HEK293 (cell line): ENCODE results near the gene RRP15.

Experiments
- CTCF ChIA-PET: fragments of 350-600 bp; formaldehyde crosslinking; extraction: SDS; loops from one replicate; lab custom pipeline; 2021; ENCODE audit warnings: antibody characterized with exemption; lab: Yijun Ruan, JAX
- POLR2A ChIA-PET: fragments of 300-600 bp; formaldehyde crosslinking; extraction: SDS; loops from one replicate; lab custom pipeline; 2020; ENCODE audit warnings: antibody characterized with exemption, inconsistent platforms; lab: Yijun Ruan, JAX
- H3K27ac ChIP-seq: fragments of 200-500 bp; sonication (Bioruptor generic); 2 replicates; pipeline ENCODE4 v1.5.1; 2014; ENCODE audit warnings: low read depth, low read length, control low read depth, inconsistent platforms; ENCODE audit errors: extremely low read depth
- H3K36me3 ChIP-seq, 2 experiments: fragments of 200-500 bp in 1 of 2; sonication (Bioruptor generic) in 1 of 2; 1 replicate in 1 of 2; 2 replicates in 1 of 2; pipeline ENCODE4 v1.5.1; 2014 to 2017; ENCODE audit warnings: inconsistent platforms in 2 of 2, low read length in 2 of 2; ENCODE audit not compliant: control insufficient read depth in 2 of 2, insufficient read depth in 1 of 2
- H3K4me1 ChIP-seq: fragments of 200-500 bp; sonication (Bioruptor generic); 2 replicates; pipeline ENCODE4 v1.5.1; 2014; ENCODE audit warnings: mild to moderate bottlenecking, low read length, inconsistent platforms; ENCODE audit not compliant: control insufficient read depth, insufficient read depth
- H3K4me3 ChIP-seq: 2 replicates; pipeline ENCODE4 v1.5.1; 2011; ENCODE audit warnings: low read depth, mild to moderate bottlenecking, control low read depth, low read length, moderate library complexity
- H3K9me3 ChIP-seq: fragments of 200-500 bp; sonication (Bioruptor generic); 2 replicates; pipeline ENCODE4 v1.5.1; 2014; ENCODE audit warnings: low read depth, low read length, inconsistent platforms; ENCODE audit not compliant: control insufficient read depth, insufficient read depth
- GLIS2 ChIP-seq: fragments of 450-650 bp; formaldehyde crosslinking; IDR thresholded peaks from 2 replicates; pipeline ENCODE4 v1.5.1; 2016; ENCODE audit warnings: missing biosample characterization, missing genetic modification characterization
- HOXA7 ChIP-seq: sonication (generic); formaldehyde crosslinking; IDR thresholded peaks from 2 replicates; pipeline ENCODE4 v1.8.1; 2022; ENCODE audit warnings: missing genetic modification reagents, borderline replicate concordance
- KLF16 ChIP-seq: fragments of 450-650 bp; formaldehyde crosslinking; IDR thresholded peaks from 2 replicates; pipeline ENCODE4 v1.5.1; 2017; ENCODE audit warnings: missing biosample characterization, missing genetic modification characterization
- MYNN ChIP-seq: fragments of 450-650 bp; formaldehyde crosslinking; IDR thresholded peaks from 2 replicates; pipeline ENCODE4 v1.5.1; 2016; ENCODE audit warnings: missing biosample characterization, missing genetic modification characterization, borderline replicate concordance
- SCRT2 ChIP-seq: fragments of 450-650 bp; formaldehyde crosslinking; IDR thresholded peaks from 2 replicates; pipeline ENCODE4 v1.5.1; 2016; ENCODE audit warnings: missing biosample characterization, missing genetic modification characterization
- TCF7L2 ChIP-seq: IDR thresholded peaks from 2 replicates; pipeline ENCODE4 v1.6.1; 2011; ENCODE audit warnings: low read depth, mild to moderate bottlenecking, inconsistent platforms, low read length, moderate library complexity, borderline replicate concordance
- ZBTB20 ChIP-seq: fragments of 450-650 bp; formaldehyde crosslinking; IDR thresholded peaks from 2 replicates; pipeline ENCODE4 v1.5.1; 2016; ENCODE audit warnings: missing biosample characterization, missing genetic modification characterization
- ZBTB26 ChIP-seq: fragments of 450-650 bp; formaldehyde crosslinking; optimal IDR thresholded peaks from 2 replicates; pipeline ENCODE3; 2016; ENCODE audit warnings: missing biosample characterization, mild to moderate bottlenecking, missing genetic modification characterization
- ZNF10 ChIP-seq: fragments of 450-650 bp; formaldehyde crosslinking; IDR thresholded peaks from 2 replicates; pipeline ENCODE4 v1.5.1; 2017; ENCODE audit warnings: missing biosample characterization, missing genetic modification characterization
- ZNF155 ChIP-seq: fragments of 450-650 bp; formaldehyde crosslinking; IDR thresholded peaks from 2 replicates; pipeline ENCODE4 v1.5.1; 2016; ENCODE audit warnings: missing biosample characterization, missing genetic modification characterization
- ZNF19 ChIP-seq: fragments of 450-650 bp; formaldehyde crosslinking; IDR thresholded peaks from 2 replicates; pipeline ENCODE4; 2016; ENCODE audit warnings: missing biosample characterization, missing genetic modification characterization, low read depth
- ZNF211 ChIP-seq: fragments of 450-650 bp; formaldehyde crosslinking; IDR thresholded peaks from 2 replicates; pipeline ENCODE4 v1.5.1; 2016; ENCODE audit warnings: low read depth, missing biosample characterization, missing genetic modification characterization
- ZNF292 ChIP-seq: fragments of 450-650 bp; formaldehyde crosslinking; IDR thresholded peaks from 2 replicates; pipeline ENCODE4 v1.5.1; 2016; ENCODE audit warnings: low read depth, missing biosample characterization, missing genetic modification characterization, borderline replicate concordance
- ZNF302 ChIP-seq: fragments of 450-650 bp; formaldehyde crosslinking; IDR thresholded peaks from 2 replicates; pipeline ENCODE4 v1.5.1; 2016; ENCODE audit warnings: missing biosample characterization, missing genetic modification characterization, low read depth
- ZNF311 ChIP-seq: fragments of 450-650 bp; formaldehyde crosslinking; IDR thresholded peaks from 2 replicates; pipeline ENCODE4 v1.5.1; 2017; ENCODE audit warnings: missing biosample characterization, missing genetic modification characterization, borderline replicate concordance
- ZNF544 ChIP-seq: fragments of 450-650 bp; formaldehyde crosslinking; IDR thresholded peaks from 2 replicates; pipeline ENCODE4 v1.5.0; 2017; ENCODE audit warnings: missing biosample characterization, missing genetic modification characterization
- ZNF580 ChIP-seq: fragments of 450-650 bp; formaldehyde crosslinking; IDR thresholded peaks from 2 replicates; pipeline ENCODE4 v1.5.1; 2016; ENCODE audit warnings: missing biosample characterization, missing genetic modification characterization
- ZNF585B ChIP-seq: fragments of 450-650 bp; formaldehyde crosslinking; IDR thresholded peaks from 2 replicates; pipeline ENCODE4 v1.5.1; 2016; ENCODE audit warnings: missing biosample characterization, missing genetic modification characterization
- ZNF837 ChIP-seq: fragments of 450-650 bp; formaldehyde crosslinking; IDR thresholded peaks from 2 replicates; pipeline ENCODE4 v1.5.1; 2016; ENCODE audit warnings: missing biosample characterization, missing genetic modification characterization
- TF ChIP-seq, protein P1 (sequence below): fragments of 450-650 bp; formaldehyde crosslinking; IDR thresholded peaks from 2 replicates; pipeline ENCODE4 v1.5.1; 2016; ENCODE audit warnings: missing biosample characterization, missing genetic modification characterization
- TF ChIP-seq, protein P2 (sequence below): fragments of 450-650 bp; formaldehyde crosslinking; conservative IDR thresholded peaks from 2 replicates; pipeline ENCODE4 v1.5.1; 2016; ENCODE audit warnings: low read depth, missing biosample characterization, missing genetic modification characterization

Gene RRP15

DNA sequence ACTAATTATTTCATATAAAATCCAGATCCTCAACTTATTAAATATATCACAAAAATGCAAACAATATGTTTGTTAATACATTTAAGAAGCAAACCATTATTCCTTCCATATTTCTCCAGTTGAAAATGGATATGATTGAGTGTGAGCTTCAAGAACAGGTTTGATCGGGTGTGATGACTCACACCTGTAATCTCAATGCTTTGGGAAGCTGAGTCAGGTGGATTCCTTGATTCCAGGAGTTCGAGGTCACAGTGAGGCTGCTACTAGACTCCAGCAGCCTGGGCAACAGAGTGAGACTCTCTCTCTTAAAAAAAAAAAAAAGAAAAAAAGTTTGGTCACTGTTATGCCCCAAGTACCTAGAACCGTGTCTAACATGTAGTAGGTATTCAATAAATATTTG, 42.9 kb upstream of the RRP15 start:
- TF ChIP-seq ZNF211 (tag by site-specific recombination) (no peak), ZNF544 (no peak), ZNF19 (tag by site-specific recombination) (no peak), MYNN (tag by site-specific recombination) (no peak), TCF7L2 (no peak), ZNF580 (tag by site-specific recombination) (no peak), ZNF311 (no peak)
- TF ChIP-seq, protein P1, sequence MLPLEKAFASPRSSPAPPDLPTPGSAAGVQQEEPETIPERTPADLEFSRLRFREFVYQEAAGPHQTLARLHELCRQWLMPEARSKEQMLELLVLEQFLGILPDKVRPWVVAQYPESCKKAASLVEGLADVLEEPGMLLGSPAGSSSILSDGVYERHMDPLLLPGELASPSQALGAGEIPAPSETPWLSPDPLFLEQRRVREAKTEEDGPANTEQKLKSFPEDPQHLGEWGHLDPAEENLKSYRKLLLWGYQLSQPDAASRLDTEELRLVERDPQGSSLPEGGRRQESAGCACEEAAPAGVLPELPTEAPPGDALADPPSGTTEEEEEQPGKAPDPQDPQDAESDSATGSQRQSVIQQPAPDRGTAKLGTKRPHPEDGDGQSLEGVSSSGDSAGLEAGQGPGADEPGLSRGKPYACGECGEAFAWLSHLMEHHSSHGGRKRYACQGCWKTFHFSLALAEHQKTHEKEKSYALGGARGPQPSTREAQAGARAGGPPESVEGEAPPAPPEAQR (tag by site-specific recombination): no peak
- TF ChIP-seq, all 188 proteins: peak for 0
- Histone ChIP-seq H3K4me1 (no peaks in the 10 kb centered on the region), H3K27ac (no peak overlapping the region), H3K4me3 (no peak overlapping the region), H3K9me3 (no peaks in the 10 kb centered on the region), H3K36me3 (no peaks in the 10 kb centered on the region)
- ChIA-PET POLR2A (no interaction called here), CTCF (no interaction called here)

DNA sequence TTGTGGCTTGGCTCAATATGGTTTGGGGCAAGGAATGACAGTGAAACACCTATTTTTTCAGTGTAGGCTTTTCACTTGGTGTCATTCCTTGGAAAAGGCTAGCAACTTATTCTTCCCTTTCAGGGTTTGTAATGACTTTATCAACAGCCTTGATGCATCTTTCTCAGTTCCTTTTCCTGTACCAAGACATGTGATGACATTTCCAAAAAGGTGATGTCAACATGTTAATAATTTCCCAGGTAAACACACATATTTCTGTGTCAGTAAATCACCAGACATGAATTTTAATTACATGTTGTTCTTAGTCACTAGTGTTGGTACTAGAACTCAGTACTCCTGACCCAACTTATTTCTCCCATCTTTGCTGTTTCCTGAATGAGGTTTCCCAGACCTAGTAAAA, 37.8 kb upstream of the RRP15 start:
- H3K4me3 ChIP-seq: no peak overlapping the region
- ChIA-PET CTCF (no interaction called here), POLR2A (no interaction called here)
- no peak overlapping the region for H3K27ac ChIP-seq
- no peaks in the 10 kb centered on the region for H3K9me3 ChIP-seq
- H3K4me1 ChIP-seq: no peaks in the 10 kb centered on the region
- TF ChIP-seq GLIS2 (tag by site-specific recombination) (no peak), ZNF155 (tag by site-specific recombination) (no peak), ZNF585B (tag by site-specific recombination) (no peak), ZBTB20 (no peak)
- H3K36me3 ChIP-seq: no peaks in the 10 kb centered on the region

DNA sequence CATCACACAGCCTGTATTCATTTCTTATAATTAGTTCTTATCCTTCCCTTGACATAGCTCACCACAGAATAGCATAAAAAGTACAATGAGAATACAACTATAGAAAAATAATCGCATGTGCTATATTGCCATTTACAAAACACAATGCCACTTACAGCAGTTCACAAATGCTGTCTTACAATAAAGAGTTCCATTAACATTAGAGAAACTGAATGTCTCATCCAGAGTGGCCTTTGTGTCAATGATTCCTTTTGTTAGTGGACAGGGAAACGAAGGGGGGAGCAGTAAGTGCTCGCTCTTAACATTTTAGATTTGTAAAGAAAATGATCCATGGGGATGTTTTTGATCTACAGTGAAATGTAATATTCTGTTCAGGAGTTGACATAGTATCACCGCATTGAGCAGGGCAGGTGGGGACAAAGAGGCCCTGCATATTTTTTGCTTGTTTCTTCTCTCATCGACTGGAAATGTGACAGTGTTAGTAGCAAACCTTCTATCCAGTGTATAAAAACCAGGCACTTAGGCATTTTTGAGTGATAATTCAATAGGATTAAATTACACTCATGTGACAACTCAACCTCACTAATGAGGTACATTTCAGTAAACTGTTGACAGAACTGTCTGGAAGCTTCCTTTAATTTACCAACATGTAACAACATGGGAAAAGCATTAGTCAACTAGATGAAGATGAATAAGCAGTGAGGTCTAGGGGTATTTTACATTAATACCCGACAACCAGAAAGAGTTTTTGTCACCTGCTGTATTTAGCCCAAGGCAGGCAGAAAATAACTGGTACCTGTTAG, 35.6 kb upstream of the RRP15 start:
- ChIA-PET POLR2A (no interaction called here), CTCF (interaction anchor here (0.9 to 1.6 kb wide), 2 partner anchors 11 to 45 kb away, joined by 3 to 8 read pairs; no protein-coding TSS in a partner anchor)
- Histone ChIP-seq H3K27ac (no peak overlapping the region), H3K4me3 (no peak overlapping the region), H3K4me1 (no peaks in the 10 kb centered on the region), H3K36me3 (no peaks in the 10 kb centered on the region), H3K9me3 (no peaks in the 10 kb centered on the region)
- TF ChIP-seq GLIS2 (tag by site-specific recombination): no peak
- TF ChIP-seq KLF16 (tag by site-specific recombination): no peak
- TF ChIP-seq ZNF837 (tag by site-specific recombination): no peak
- TF ChIP-seq, protein P1 (tag by site-specific recombination): no peak
- TF ChIP-seq, protein P2, sequence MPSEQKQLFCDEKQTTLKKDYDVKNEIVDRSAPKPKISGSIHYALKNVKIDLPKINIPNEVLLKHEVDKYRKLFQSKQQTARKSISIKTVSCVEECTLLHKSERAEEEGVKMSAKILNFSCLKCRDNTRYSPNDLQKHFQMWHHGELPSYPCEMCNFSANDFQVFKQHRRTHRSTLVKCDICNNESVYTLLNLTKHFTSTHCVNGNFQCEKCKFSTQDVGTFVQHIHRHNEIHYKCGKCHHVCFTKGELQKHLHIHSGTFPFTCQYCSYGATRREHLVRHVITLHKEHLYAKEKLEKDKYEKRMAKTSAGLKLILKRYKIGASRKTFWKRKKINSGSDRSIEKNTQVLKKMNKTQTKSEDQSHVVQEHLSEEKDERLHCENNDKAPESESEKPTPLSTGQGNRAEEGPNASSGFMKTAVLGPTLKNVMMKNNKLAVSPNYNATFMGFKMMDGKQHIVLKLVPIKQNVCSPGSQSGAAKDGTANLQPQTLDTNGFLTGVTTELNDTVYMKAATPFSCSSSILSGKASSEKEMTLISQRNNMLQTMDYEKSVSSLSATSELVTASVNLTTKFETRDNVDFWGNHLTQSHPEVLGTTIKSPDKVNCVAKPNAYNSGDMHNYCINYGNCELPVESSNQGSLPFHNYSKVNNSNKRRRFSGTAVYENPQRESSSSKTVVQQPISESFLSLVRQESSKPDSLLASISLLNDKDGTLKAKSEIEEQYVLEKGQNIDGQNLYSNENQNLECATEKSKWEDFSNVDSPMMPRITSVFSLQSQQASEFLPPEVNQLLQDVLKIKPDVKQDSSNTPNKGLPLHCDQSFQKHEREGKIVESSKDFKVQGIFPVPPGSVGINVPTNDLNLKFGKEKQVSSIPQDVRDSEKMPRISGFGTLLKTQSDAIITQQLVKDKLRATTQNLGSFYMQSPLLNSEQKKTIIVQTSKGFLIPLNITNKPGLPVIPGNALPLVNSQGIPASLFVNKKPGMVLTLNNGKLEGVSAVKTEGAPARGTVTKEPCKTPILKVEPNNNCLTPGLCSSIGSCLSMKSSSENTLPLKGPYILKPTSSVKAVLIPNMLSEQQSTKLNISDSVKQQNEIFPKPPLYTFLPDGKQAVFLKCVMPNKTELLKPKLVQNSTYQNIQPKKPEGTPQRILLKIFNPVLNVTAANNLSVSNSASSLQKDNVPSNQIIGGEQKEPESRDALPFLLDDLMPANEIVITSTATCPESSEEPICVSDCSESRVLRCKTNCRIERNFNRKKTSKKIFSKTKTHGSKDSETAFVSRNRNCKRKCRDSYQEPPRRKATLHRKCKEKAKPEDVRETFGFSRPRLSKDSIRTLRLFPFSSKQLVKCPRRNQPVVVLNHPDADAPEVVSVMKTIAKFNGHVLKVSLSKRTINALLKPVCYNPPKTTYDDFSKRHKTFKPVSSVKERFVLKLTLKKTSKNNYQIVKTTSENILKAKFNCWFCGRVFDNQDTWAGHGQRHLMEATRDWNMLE (tag by site-specific recombination): no peak
- TF ChIP-seq SCRT2 (tag by site-specific recombination): no peak
- no peak for TF ChIP-seq ZBTB26 (tag by site-specific recombination)
- TF ChIP-seq HOXA7 (CRISPR knock-in tag): no peak
- TF ChIP-seq ZNF302 (tag by site-specific recombination): no peak
- no peak for TF ChIP-seq ZNF292 (tag by site-specific recombination)
- no peak for TF ChIP-seq ZNF10 (tag by site-specific recombination)
